C4-2B (cell line): ENCODE results near the gene L3MBTL4.

ENCODE experiments used
- ZFX ChIP-seq: fragments of 450-650 bp; IDR thresholded peaks from 2 replicates; pipeline ENCODE4 v1.6.1; 2017
- TF ChIP-seq, protein P1 (sequence below): fragments of 450-650 bp; conservative IDR thresholded peaks from 2 replicates; pipeline ENCODE4 v1.5.1; 2017; ENCODE audit warnings: mild to moderate bottlenecking

DNA sequence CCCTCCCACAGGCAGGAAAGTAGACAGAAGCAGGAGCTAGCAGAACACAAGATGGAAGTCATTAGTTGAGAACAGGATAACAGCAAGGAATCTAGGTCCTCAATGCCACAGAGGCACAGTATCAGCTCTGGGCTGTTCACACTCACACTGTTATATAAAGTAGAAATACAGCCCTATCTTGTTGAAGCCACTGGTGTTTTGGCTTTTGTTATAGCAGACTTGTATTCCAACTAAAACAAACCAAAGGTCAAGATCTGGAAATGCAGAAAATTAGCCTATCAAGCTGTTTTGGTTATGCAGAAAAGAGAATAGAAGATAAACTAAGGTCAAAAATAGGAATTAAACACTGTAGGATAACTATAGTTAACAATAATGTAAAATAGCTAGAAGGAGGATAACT lies 37.5 kb upstream of the L3MBTL4 start:
- TF ChIP-seq, protein P1, sequence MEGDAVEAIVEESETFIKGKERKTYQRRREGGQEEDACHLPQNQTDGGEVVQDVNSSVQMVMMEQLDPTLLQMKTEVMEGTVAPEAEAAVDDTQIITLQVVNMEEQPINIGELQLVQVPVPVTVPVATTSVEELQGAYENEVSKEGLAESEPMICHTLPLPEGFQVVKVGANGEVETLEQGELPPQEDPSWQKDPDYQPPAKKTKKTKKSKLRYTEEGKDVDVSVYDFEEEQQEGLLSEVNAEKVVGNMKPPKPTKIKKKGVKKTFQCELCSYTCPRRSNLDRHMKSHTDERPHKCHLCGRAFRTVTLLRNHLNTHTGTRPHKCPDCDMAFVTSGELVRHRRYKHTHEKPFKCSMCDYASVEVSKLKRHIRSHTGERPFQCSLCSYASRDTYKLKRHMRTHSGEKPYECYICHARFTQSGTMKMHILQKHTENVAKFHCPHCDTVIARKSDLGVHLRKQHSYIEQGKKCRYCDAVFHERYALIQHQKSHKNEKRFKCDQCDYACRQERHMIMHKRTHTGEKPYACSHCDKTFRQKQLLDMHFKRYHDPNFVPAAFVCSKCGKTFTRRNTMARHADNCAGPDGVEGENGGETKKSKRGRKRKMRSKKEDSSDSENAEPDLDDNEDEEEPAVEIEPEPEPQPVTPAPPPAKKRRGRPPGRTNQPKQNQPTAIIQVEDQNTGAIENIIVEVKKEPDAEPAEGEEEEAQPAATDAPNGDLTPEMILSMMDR, result no peak
- TF ChIP-seq ZFX, result no peak
